BJ (cell line): Measurements from ENCODE around the gene IRAK3. TPM values are rescaled to one million over a fixed set of nuclear protein-coding genes. Genes with fewer than 3 reads are reported as not detected.

ENCODE experiments used
- CTCF ChIA-PET: fragments of 350-600 bp; formaldehyde crosslinking; extraction: SDS; loops from one replicate; lab custom pipeline; 2021; ENCODE audit warnings: antibody characterized with exemption, inconsistent platforms; lab: Yijun Ruan, JAX
- POLR2A ChIA-PET: fragments of 300-600 bp; sonication (Branson Sonifier 250); formaldehyde crosslinking; extraction: SDS; loops from one replicate; lab custom pipeline; 2021; ENCODE audit warnings: antibody characterized with exemption; lab: Charles Lee
- DNase-seq: peaks from one replicate; pipeline ENCODE4 v3.0.0-alpha.2; 2011; ENCODE audit warnings: low read depth
- H3K27me3 ChIP-seq: 2 replicates; pipeline ENCODE4 v1.6.0; 2011; ENCODE audit warnings: low read length; ENCODE audit not compliant: control insufficient read depth, insufficient read depth
- H3K36me3 ChIP-seq: 2 replicates; pipeline ENCODE4 v1.5.1; 2011; ENCODE audit warnings: low read length; ENCODE audit not compliant: control insufficient read depth, insufficient read depth
- H3K4me3 ChIP-seq: 2 replicates; pipeline ENCODE4 v1.5.1; 2011; ENCODE audit warnings: low read depth, mild to moderate bottlenecking, control low read depth, low read length
- CTCF ChIP-seq: IDR thresholded peaks from 2 replicates; pipeline ENCODE4 v1.5.1; 2011; ENCODE audit warnings: low read depth, mild to moderate bottlenecking, control low read depth, inconsistent platforms, low read length, moderate library complexity; ENCODE audit not compliant: insufficient read depth
- polyA plus RNA-seq: library from polyadenylated mRNA; depleted of rRNA; stranded (reverse); fragments of >200 nt; gene quantifications from 2 replicates; pipeline ENCODE4 v1.2.3, GENCODE V29; 2011

IRAK3 gene
- polyA plus RNA-seq, 1 experiment = 3.1 TPM

- H3K4me3 ChIP-seq = no peak overlapping the region
- TF ChIP-seq CTCF = no peak
- no peaks in the 10 kb centered on the region for H3K27me3 ChIP-seq
- DNase-seq = no peak
- no peaks in the 10 kb centered on the region for H3K36me3 ChIP-seq
- CTCF ChIA-PET = interaction anchor here (1.4 kb wide), 1 partner anchor 11 kb away, joined by 3 read pairs; no protein-coding TSS in a partner anchor
- POLR2A ChIA-PET = no interaction called here
Measured at GRCh38 chr12:66247741-66248140, 58.7 kb downstream of the IRAK3 start.

- Histone ChIP-seq H3K4me3 (no peak overlapping the region), H3K27me3 (no peaks in the 10 kb centered on the region), H3K36me3 (no peaks in the 10 kb centered on the region)
- ChIA-PET CTCF (no interaction called here), POLR2A (no interaction called here)
- no peak for TF ChIP-seq CTCF
- DNase-seq = no peak
Measured at GRCh38 chr12:66251049-66251448, 62.0 kb downstream of the IRAK3 start.

- no peak for TF ChIP-seq CTCF
- no peak overlapping the region for H3K4me3 ChIP-seq
- H3K27me3 ChIP-seq = no peaks in the 10 kb centered on the region; the same call in 1 of the 2 replicates
- no peak for DNase-seq
- H3K36me3 ChIP-seq = no peaks in the 10 kb centered on the region
- CTCF ChIA-PET = no interaction called here
- POLR2A ChIA-PET = no interaction called here
Measured at GRCh38 chr12:66252771-66253170, 63.8 kb downstream of the IRAK3 start.

GRCh38 chr12:66255737-66256136 is 66.7 kb downstream of the IRAK3 start:
- TF ChIP-seq CTCF = no peak
- ChIA-PET CTCF (interaction anchor here (0.8 kb wide), 1 partner anchor 15 kb away, joined by 7 read pairs; no protein-coding TSS in a partner anchor), POLR2A (no interaction called here)
- H3K36me3 ChIP-seq = no peaks in the 10 kb centered on the region
- DNase-seq = no peak
- H3K27me3 ChIP-seq = no peaks in the 10 kb centered on the region; the same call in none of the 2 replicates
- H3K4me3 ChIP-seq = no peak overlapping the region

GRCh38 chr12:66258011-66258410 is 69.0 kb downstream of the IRAK3 start:
- DNase-seq = no peak
- H3K4me3 ChIP-seq = no peak overlapping the region
- ChIA-PET CTCF (interaction anchor here (1.8 kb wide), 1 partner anchor 12 kb away, joined by 6 read pairs; no protein-coding TSS in a partner anchor), POLR2A (no interaction called here)
- TF ChIP-seq CTCF = no peak
- no peaks in the 10 kb centered on the region for H3K36me3 ChIP-seq
- no peaks in the 10 kb centered on the region; the same call in none of the 2 replicates for H3K27me3 ChIP-seq
